Medulla oblongata (tissue), 1 donor: Measurements from ENCODE around the gene SPP1.
"Not testable (repeated sequence)": the region's sequence is repeated elsewhere in the genome, so short reads cannot be mapped to it uniquely, and the experiment has no call there.

ENCODE experiments used
- DNase-seq: peaks from one replicate; pipeline ENCODE4 v3.0.0-alpha.2; 2015; ENCODE audit errors: extremely low spot score

The SPP1 gene

DNA sequence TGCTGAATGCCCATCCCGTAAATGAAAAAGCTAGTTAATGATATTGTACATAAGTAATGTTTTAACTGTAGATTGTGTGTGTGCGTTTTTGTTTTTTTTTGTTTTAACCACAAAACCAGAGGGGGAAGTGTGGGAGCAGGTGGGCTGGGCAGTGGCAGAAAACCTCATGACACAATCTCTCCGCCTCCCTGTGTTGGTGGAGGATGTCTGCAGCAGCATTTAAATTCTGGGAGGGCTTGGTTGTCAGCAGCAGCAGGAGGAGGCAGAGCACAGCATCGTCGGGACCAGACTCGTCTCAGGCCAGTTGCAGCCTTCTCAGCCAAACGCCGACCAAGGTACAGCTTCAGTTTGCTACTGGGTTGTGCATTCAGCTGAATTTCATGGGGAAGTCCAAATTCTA is at the start of gene SPP1:
SPP1 (plus strand) TSS at position 249 of the 400 bp plus-strand sequence. CDS start 1,182 bp downstream, outside the sequence.
- DNase-seq = peak; percentile 88

DNA sequence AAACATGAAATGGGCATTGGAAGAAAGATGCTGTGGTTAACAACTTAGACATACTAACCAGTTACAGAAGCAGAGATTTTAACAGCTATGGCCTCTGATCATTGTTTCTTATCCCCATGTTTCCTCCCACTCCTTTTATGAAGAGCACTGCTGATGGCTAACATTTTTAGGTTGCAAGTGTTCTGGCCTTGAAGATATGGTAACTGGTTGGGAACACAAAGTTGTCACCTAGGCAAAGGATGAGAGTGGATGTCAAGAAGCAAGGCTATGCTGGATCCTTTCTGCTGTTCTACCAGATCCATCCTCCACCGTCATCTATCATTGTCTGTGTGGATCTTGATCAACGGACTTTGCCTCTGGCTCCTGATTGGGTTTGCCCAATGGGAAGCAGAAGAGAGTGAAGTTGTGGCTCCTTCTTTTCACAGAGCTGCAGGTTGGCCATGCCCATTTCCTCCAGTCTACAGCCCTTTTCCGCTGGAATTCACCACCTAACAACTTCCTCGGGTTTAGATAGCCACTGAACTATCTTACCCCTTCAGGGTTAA is 48.9 kb upstream of the SPP1 start:
- DNase-seq = no peak

DNA sequence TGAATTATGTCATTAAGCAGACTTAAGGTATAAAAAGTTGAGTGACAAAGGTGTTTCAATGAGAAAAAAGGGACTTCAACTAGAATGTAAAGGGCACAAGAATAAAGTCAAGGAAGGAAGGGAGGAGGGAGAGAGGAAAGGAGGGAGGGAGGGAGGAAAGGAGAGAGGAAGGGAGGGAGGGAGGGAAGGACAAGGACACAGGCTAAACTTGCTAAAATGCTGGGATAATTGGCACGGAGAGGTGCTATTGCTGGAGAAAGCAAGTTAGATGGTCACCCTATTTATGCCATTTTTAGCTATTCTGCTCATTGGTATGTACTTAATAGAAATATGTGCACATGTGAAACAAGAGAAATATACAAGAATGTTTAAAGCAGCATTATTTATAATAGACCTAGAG is 44.9 kb upstream of the SPP1 start:
- DNase-seq = no peak

DNA sequence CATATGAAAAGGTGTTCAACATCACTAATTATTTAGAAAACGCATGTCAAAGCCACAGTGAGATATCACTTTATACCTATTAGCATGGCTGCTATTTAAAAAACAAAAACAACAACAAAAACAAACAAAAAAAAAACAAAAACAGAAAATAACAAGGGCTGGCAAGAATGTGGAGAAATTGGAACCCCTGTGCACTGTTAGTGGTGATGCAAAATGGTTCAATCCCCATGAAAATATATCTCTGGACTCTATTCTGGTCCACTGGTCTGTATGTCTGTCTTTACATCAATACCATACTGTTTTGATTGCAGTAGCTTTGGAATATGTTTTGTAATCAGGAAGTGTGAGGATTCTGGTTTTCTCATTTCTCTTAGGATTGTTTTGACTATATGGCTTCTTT is 43.6 kb upstream of the SPP1 start:
- no peak for DNase-seq

DNA sequence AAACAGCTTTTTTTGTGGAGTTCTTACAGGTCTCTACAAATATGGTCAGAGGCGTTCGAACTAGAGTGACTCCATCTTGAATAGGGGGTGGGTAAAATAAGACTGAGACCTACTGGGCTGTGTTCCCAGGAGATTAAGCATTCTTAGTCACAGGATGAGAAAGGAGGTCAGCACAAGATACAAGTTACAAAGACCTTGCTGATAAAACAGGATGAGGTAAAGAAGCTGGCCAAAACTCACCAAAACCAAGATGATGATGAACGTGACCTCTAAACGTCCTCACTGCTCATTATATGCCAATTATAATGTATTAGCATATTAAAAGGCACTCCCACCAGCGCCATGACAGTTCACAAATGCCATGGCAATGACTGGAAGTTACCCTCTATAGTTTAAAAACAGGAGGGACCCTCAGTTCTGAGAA is 42.8 kb upstream of the SPP1 start:
- DNase-seq = no peak

DNA sequence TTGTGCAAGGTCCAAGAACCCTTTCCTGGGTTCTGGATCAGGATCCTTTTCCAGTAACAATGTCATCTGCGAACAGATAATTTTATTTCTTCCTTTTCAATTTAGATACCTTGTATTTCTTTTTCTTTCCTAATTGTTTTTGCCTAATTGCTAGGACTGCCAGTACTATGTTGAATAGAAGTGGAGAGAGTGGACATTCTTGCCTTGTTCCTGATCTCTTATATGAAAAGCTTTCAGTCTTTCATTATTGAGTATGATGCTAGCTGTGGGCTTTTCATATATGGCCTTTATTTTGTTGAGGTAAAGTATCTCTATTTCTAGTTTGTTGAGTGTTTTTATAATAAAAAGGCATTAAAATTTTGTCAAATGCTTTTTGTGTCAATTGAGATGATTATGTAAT is 42.2 kb upstream of the SPP1 start:
- DNase-seq = no peak

DNA sequence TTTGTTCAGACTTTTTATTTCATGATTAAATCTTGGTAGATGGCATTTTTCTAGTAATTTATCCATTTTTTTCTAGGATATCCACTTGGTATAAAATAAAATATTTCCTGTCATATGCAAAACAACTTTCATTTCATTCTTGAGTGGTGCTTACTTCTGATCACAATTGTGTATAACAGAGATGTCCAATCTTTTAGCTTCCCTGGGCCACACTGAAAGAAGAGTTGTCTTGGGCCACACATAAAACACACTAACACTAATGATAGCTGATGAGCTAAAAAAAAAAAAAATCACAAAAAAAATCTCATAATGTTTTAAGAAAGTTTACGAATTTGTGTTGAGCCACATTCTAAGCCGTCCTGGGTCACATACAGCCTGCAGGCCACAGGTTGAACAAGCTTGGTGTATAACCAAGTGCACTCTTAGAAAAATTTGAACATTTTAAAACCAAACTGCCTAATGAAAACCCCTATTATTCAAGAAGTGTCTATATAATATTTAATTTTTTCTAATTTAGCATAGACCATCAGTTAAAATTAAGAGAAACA is 41.3 kb upstream of the SPP1 start:
- DNase-seq = no peak

DNA sequence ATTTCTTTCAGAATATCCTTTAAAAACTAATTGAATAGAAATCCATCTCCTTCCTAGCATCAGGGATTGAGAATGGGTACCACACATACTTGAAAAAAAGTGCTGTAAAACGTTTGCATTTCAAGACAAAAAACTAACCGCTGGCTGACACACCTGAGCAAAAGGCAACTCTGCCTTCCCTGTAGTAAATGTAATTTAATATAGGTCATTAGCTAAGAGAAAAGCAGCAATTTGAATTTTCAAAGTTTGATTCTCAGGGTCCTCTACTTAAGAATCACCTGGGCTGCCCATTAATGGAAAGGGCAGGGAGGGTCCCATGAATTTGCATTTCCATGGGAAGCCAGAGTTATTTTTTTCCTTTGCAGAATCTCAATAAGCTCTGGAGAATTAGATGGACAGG is 40.5 kb upstream of the SPP1 start:
- no peak for DNase-seq

DNA sequence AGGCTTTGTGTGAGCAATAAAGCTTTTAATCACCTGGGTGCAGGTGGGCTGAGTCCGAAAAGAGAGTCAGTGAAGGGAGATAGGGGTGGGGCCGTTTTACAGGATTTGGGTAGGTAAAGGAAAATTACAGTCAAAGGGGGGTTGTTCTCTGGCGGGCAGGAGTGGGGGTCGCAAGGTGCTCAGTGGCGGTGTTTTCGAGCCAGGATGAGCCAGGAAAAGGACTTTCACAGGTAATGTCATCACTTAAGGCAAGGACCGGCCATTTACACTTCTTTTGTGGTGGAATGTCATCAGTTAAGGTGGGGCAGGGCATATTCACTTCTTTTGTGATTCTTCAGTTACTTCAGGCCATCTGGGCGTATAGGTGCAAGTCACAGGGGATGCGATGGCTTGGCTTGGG is 39.6 kb upstream of the SPP1 start:
- not testable (repeated sequence) for DNase-seq

DNA sequence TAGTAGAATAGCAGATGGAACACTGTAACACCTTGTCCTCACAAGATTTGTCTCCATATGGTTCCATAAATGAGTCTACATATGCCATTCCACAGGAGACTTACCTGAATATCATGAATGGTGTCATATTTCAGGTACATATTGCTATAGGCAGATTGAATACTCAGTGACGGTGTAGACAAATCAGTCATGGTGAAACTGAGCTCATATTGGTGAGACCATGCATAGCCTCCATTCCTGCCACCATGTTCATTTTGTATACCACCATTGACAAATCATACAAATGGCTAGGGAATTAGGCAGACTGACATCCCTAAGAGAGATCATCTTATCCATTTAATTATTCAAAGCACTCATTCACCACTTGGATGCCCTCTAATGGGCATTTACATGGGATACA is 38.0 kb upstream of the SPP1 start:
- DNase-seq = no peak

DNA sequence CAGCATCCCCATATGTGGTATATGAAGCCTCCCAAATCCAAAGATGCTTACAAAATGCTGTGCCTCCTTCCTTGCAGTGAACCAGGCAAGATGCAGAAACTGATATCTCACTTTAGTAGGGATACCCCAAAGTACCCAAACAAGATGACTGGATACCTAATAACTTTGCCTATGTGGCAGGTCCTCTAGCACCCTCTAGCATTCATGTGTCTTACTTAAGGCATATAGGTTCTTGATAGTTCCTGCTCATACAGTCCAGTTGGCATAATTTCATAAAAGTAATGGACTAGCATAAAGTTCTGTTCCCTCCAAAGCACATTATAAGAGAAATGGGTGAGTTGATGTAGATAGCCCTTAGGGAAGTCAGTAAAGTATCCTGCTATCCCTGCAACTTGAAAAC is 36.8 kb upstream of the SPP1 start:
- DNase-seq = no peak

DNA sequence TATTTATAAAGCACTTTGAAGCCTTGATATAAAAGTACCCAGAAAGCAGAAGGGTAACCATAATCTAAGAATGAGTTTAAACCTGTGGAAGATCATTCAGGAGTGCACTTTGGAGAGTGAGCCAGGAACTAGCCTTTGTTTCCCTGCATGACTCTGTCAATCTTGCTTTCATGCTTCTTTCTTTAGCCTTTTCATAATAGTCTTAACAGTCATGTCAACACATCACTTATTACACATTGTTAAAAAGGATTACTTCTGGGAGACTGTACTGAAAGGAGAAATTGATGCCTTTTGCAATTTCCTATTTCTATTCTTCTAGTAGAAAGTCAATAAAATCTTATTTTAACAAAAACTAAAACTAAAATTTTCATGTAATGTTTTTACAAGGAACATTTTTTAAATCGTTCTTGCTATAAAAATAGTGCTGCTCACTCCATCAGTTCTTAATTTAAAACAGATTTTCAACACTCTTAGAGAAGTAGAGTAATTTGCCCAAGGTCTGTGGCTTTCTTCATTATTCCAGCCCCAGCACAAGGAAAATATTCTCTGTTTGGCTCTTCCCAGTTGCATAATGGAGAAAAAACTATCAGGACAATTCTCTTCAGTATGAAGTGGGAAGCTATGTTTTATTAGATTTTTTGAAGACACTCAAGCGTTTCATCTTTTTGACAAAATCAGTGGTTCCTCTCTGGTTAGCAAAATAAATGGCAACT is 35.4 kb upstream of the SPP1 start:
- DNase-seq = no peak

DNA sequence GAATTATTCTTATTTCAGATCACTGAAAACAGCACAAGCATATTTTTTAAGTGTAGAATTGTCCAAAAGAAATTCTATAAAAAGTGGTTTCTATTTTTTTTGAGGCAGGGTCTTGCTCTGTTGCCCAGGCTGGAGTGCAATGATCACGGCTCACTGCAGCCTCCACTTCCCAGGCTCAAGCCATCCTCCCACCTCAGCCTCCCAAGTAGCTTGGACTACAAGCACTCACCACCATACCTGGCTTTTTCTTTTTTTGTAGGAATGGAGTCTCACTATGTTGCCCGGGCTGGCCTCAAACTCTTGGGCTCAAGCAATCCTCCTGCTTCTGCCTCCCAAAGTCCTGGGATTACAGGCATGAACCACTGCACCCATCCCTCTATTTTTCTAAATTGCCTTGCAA is 34.7 kb upstream of the SPP1 start:
- DNase-seq = not testable (repeated sequence)

DNA sequence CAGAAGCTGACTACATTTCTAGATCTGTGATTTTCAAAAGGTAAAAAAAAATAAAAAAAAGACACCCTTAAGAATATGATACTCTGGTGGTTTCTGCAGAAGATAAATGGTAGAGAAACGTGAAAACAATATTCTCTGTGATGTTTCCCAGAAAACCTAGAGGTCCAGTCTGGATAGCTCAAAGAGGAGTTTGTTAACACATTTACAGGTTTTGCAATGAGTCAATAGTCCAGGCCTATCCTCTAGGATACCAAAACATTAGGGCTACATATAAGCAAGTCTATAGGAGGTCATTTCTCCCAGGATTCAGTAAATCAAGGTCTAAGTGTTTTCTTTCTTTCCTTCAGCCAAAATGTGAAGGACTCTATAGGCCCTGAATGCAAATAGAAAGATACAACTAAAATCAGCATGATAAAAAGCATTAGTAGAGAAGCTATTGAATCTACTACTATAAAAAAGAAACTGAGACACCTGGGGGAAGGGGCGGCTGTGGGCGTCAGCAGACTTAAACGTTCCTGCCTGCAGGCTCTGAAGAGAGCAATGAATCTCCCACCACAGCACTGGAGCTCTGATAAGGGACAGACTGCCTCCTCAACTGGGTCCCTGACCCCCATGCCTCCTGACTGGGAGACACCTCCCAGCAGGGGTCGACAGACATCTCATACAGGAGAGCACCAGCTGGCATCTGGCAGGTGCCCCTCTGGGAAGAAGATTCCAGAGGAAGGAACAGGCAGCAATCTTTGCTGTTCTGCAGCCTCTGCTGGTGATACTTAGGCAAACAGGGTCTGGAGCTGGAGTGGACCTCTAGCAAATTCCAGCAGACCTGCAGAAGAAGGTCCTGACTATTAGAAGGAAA is 33.7 kb upstream of the SPP1 start:
- no peak for DNase-seq

DNA sequence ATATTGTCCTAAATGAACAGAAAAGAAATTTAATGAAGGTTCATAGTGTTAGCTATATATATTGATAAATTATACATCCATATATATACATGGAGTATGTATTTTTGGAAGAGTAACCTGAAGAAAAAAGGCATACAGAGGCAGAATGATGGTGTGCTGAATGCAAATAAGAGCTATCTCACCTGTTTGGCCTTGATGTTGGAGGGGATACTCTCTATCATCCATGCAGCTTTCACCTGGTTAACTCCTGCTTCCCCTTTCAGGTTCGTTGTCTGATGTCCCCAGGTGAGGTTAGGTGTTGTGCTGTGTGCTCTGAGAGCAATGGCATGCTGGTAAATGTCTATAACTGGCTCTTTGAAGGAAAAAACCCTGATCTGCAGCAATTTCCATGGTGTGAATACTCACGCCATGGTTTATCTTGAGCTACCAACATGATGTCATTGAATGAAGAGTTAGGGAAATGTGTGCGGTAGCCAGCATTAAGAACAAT is 31.8 kb upstream of the SPP1 start:
- no peak for DNase-seq

DNA sequence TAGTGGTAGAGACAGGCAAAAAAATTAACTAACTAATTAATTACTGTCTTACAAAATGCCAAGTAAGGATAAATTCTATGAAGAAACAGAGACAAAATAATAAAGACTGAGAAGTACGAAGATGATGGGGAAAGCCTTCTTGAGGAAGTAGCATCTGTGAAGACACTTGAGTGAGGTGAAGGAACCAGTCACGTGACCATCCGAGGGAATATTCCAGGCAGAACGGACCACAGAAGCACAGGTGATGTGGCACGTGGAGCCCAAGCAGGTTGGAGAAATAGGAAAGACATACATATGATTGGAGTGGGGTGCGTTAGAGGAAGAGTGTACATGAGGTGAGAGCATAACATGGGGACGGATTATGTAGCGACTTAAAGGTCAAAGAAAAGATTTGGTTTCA is 30.5 kb upstream of the SPP1 start:
- no peak for DNase-seq

DNA sequence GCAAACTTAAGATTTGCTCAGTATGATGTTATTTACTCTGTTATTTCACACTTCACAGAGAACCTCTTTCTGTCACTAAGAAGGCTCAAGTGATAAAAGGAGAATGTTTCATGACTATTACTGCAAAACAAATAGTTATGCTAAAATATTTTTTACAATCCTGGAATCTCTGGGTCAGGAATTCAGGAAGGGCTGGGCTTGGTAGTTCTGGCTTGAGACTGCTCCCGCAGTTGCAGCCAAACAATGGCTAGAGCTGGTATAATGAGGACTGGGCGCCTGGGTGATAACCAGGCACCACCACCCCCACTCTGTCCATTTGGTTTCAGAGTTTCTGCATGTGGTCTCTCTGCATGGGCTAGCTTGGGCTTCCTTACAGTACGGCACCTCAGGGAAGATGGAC is 28.7 kb upstream of the SPP1 start:
- no peak for DNase-seq

DNA sequence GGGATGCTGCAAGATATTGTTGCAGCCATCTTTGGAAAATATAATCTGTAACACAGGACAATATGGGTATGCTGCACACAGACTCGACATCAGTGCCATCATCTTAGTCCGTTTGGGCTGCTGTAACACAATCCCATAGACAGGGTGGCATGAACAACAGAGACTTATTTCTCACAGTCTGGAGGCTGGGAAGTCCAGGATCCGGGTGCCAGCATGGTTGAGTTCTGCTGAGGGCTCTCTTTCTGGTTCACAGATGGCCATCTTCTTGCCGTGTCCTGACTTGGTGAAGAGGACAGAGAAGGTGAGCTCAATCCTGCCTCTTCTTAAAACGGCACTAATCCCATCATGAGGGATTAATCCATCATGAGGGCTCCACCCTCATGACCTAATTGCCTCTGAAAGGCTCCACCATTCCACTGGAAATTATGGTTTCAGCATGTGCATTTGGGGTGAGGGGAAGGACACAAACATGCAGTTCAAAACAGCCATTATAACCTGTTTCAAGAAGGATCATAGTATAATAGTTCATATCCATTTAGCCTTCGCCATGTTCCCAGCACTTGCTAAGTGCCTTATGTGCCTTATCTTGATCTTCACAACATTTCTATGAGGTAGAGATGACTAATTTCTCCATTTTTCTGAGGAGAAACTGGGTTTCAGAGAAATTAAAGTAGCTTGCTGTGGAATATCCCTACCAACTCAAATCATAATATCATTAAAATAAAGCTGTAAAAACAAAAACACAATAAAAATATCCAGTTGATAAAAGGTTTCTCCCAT is 27.9 kb upstream of the SPP1 start:
- no peak for DNase-seq

DNA sequence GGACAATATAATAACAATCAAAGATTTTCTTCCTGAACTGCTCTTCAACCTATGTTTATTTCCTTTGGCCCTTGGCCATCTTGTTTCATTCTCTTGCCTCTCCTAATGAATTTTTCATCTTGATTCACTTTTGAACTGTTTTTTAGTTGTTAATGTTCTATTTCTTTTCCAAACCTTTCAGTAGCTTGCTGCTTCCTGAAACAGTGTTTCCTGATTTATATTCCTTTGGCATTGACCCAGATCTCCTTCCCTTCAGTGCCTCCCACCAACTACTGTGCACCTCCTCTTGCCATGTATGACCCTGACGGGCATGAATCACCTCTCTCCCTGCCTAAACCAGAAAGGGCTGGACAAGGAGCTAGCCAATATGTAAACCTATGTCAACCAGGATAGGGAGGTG is 25.6 kb upstream of the SPP1 start:
- DNase-seq = no peak

DNA sequence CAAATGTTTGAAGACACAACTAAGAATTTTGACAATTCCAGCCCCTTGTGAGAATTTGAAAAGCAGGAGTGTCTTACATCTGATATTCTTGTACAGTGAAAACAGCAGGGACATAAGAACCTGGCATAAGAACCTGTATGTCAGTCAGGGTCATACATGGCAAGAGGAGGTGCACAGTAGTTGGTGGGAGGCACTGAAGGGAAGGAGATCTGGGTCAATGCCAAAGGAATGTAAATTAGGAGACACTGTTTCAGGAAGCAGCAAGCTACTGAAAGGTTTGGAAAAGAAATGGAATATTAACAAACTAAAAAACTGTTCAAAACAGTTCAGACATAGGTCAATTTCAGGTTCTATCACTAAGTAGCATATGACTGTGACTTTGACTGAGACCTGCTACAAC is 25.0 kb upstream of the SPP1 start:
- no peak for DNase-seq

DNA sequence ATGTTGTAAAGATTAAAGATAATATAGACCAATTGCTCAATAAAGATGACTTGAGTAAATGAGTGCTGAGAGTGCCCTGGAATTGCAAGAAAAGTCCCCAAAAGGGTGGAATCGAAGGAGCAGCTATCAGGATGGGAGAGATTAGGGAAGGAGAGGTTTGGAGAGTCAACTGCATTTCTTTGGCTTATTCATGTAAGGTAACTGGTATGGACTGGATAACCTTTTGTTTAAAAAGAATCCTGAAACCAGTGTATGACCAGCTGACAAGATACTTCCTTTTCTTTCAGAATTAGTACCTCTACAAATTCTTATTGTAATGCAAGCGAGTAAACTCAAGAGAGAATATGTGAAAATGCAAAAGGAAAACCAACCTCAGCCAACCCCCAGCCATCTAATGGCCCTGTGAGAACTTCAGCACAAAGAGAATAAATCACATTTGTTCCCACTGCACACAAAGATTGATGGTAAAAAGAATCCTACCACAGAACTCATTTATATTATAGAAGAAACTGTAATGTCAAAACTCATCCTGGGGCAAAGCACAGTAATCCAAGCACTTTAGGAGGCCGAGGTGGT is 24.5 kb upstream of the SPP1 start:
- DNase-seq = no peak
